ENCODE data around the gene FAM227B. TPM values are rescaled to one million over a fixed set of nuclear protein-coding genes. Genes with fewer than 3 reads are reported as not detected.

FAM227B gene
- total RNA-seq, 1 experiment from 2014 or later, result 0.98 TPM

DNA sequence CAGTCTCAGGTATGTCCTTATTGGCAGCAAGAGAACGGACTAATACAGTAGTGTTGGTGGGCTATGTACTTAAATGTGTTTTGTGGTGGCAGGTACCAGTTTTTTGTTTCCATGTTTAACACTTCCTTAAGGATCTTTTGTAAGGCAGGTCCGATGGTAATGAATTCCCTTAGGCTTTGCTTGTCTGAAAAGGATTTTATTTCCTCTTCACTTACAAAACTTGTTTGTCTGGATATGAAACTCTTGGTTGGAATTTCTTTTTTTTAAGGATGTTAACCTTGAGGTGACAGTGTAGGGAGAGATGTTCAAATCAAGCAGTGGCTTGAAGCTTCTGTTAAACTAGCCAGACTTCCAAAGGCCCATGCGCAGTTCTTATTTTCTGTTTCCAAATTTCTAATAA lies 319.8 kb downstream of the FAM227B start:
- POLR2A ChIA-PET (ENCODE audit: unreplicated experiment), result no interaction called here
- Histone ChIP-seq H3K36me3 (ENCODE audit: low read depth, low read length) (peaks cover 3% of the 10 kb centered on the region; the same call in 1 of the 2 replicates), H3K79me2 (ENCODE audit: low read length) (no peaks in the 10 kb centered on the region), H2AFZ (ENCODE audit: low read length) (no peak overlapping the region), H4K20me1 (ENCODE audit: low read length) (no peaks in the 10 kb centered on the region), H3K9ac (ENCODE audit: low read length) (no peak overlapping the region), H3K4me3 (ENCODE audit: low read length) (no peak overlapping the region), H3K4me2 (ENCODE audit: low read length) (no peak overlapping the region), H3K9me3 (ENCODE audit: low read length) (no peaks in the 10 kb centered on the region), H3K4me1 (ENCODE audit: insufficient read depth, low read length) (peaks cover 9% of the 10 kb centered on the region; the same call in 1 of the 2 replicates), H3K9me2 (replicated peaks; ENCODE audit: low read length) (no peaks in the 10 kb centered on the region), H3K27me3 (ENCODE audit: low read length) (no peaks in the 10 kb centered on the region), H3F3A (ENCODE audit: low read length, unreplicated experiment) (no peaks in the 10 kb centered on the region), H3K27ac (ENCODE audit: low read length) (no peak overlapping the region)
- no TSS peak for BruUV-seq (replicated peaks)
- ATAC-seq, result no peak
- TF ChIP-seq EZH2phosphoT487 (IDR thresholded peaks at IDR 0.05; ENCODE audit: borderline replicate concordance, low read length), result no peak
- TF ChIP-seq, protein P1, sequence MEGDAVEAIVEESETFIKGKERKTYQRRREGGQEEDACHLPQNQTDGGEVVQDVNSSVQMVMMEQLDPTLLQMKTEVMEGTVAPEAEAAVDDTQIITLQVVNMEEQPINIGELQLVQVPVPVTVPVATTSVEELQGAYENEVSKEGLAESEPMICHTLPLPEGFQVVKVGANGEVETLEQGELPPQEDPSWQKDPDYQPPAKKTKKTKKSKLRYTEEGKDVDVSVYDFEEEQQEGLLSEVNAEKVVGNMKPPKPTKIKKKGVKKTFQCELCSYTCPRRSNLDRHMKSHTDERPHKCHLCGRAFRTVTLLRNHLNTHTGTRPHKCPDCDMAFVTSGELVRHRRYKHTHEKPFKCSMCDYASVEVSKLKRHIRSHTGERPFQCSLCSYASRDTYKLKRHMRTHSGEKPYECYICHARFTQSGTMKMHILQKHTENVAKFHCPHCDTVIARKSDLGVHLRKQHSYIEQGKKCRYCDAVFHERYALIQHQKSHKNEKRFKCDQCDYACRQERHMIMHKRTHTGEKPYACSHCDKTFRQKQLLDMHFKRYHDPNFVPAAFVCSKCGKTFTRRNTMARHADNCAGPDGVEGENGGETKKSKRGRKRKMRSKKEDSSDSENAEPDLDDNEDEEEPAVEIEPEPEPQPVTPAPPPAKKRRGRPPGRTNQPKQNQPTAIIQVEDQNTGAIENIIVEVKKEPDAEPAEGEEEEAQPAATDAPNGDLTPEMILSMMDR (conservative IDR thresholded peaks at IDR 0.05; ENCODE audit: low read depth, low read length), result no peak
- TF ChIP-seq EZH2 (IDR thresholded peaks at IDR 0.05; ENCODE audit: low read length, unreplicated experiment), result no peak
- peak; percentile 6 for DNase-seq
- intact Hi-C loops (cut with micrococcal nuclease), result no loop called here
- CTCF ChIA-PET, result no interaction called here

DNA sequence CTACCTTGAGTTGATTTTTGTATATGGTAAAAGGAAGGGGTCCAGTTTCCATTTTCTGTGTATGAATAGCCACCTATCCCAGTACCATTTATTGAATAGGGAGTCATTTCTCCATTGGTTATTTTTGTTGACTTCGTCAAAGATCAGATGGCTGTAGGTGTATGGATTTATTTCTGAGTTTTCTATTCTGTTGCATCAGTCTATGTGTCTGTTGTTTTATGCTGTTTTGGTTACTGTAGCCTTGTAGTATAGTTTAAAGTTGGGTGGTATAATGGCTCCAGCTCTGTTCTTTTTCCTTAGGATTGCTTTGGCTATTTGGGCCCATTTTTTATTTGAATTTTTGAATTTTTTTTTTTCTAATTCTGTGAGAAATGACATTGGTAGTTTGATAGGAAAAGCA lies 323.0 kb downstream of the FAM227B start:
- DNase-seq (no peak), ATAC-seq (no peak)
- Histone ChIP-seq H3K27ac (ENCODE audit: low read length) (no peak overlapping the region), H3F3A (ENCODE audit: low read length, unreplicated experiment) (no peaks in the 10 kb centered on the region), H3K9me2 (replicated peaks; ENCODE audit: low read length) (no peaks in the 10 kb centered on the region), H3K79me2 (ENCODE audit: low read length) (no peaks in the 10 kb centered on the region), H3K9ac (ENCODE audit: low read length) (no peak overlapping the region), H3K36me3 (ENCODE audit: low read depth, low read length) (no peaks in the 10 kb centered on the region), H3K9me3 (ENCODE audit: low read length) (no peaks in the 10 kb centered on the region), H3K4me2 (ENCODE audit: low read length) (no peak overlapping the region), H3K27me3 (ENCODE audit: low read length) (no peaks in the 10 kb centered on the region), H3K4me1 (ENCODE audit: insufficient read depth, low read length) (peaks cover 9% of the 10 kb centered on the region; the same call in 1 of the 2 replicates), H3K4me3 (ENCODE audit: low read length) (no peak overlapping the region), H4K20me1 (ENCODE audit: low read length) (no peaks in the 10 kb centered on the region), H2AFZ (ENCODE audit: low read length) (no peak overlapping the region)
- ChIA-PET POLR2A (ENCODE audit: unreplicated experiment) (no interaction called here), CTCF (no interaction called here)
- no TSS peak for BruUV-seq (replicated peaks)
- TF ChIP-seq, protein P1 (conservative IDR thresholded peaks at IDR 0.05; ENCODE audit: low read depth, low read length), result no peak
- no peak for TF ChIP-seq EZH2phosphoT487 (IDR thresholded peaks at IDR 0.05; ENCODE audit: borderline replicate concordance, low read length)
- no peak for TF ChIP-seq EZH2 (IDR thresholded peaks at IDR 0.05; ENCODE audit: low read length, unreplicated experiment)
- intact Hi-C loops (cut with micrococcal nuclease), result no loop called here

- no peak overlapping the region for H2AFZ ChIP-seq (ENCODE audit: low read length)
- DNase-seq (no peak), ATAC-seq (no peak)
- H3K9ac ChIP-seq (ENCODE audit: low read length), result no peak overlapping the region
- H4K20me1 ChIP-seq (ENCODE audit: low read length), result no peaks in the 10 kb centered on the region
- BruUV-seq (replicated peaks), result no TSS peak
- H3K4me2 ChIP-seq (ENCODE audit: low read length), result no peak overlapping the region
- no peaks in the 10 kb centered on the region for H3K9me3 ChIP-seq (ENCODE audit: low read length)
- H3K9me2 ChIP-seq (replicated peaks; ENCODE audit: low read length), result no peaks in the 10 kb centered on the region
- H3K36me3 ChIP-seq (ENCODE audit: low read depth, low read length), result no peaks in the 10 kb centered on the region
- ChIA-PET CTCF (interaction anchor here (0.7 kb wide), 1 partner anchor 60 kb away, joined by 3 read pairs; no protein-coding TSS in a partner anchor), POLR2A (ENCODE audit: unreplicated experiment) (no interaction called here)
- no peaks in the 10 kb centered on the region for H3F3A ChIP-seq (ENCODE audit: low read length, unreplicated experiment)
- intact Hi-C loops (cut with micrococcal nuclease), result no loop called here
- H3K4me3 ChIP-seq (ENCODE audit: low read length), result no peak overlapping the region
- TF ChIP-seq, protein P1 (conservative IDR thresholded peaks at IDR 0.05; ENCODE audit: low read depth, low read length), result no peak
- TF ChIP-seq EZH2 (IDR thresholded peaks at IDR 0.05; ENCODE audit: low read length, unreplicated experiment) (no peak), EZH2phosphoT487 (IDR thresholded peaks at IDR 0.05; ENCODE audit: borderline replicate concordance, low read length) (no peak)
- no peaks in the 10 kb centered on the region for H3K27me3 ChIP-seq (ENCODE audit: low read length)
- H3K27ac ChIP-seq (ENCODE audit: low read length), result no peak overlapping the region
- H3K4me1 ChIP-seq (ENCODE audit: insufficient read depth, low read length), result peaks cover 4% of the 10 kb centered on the region; the same call in 1 of the 2 replicates
- H3K79me2 ChIP-seq (ENCODE audit: low read length), result no peaks in the 10 kb centered on the region
Observed at GRCh38 chr15:49296258-49296657, 324.4 kb downstream of the FAM227B start.
